Testis (tissue), 2 donors: ENCODE data around the gene TRIM49D1.
"Not testable (repeated sequence)": the region's sequence is repeated elsewhere in the genome, so short reads cannot be mapped to it uniquely, and the experiment has no call there.

Experiments used
- CTCF ChIP-seq, 3 experiments: fragments of 450-650 bp in 2 of 3; fragments of 200-600 bp in 1 of 3; sonication (generic) in 1 of 3; IDR thresholded peaks; one replicate each; pipeline ENCODE4 v1.5.1; 2016 to 2019; ENCODE audit warnings: antibody characterized with exemption in 3 of 3, mild to moderate bottlenecking in 2 of 3, moderate library complexity in 1 of 3
- POLR2A ChIP-seq: fragments of 450-650 bp; IDR thresholded peaks from one replicate; pipeline ENCODE4 v1.6.1; 2017; ENCODE audit warnings: antibody characterized with exemption, mild to moderate bottlenecking, moderate library complexity

GRCh38 chr11:89893245-89893644, 28.8 kb downstream of the TRIM49D1 start:
- not testable (repeated sequence) for TF ChIP-seq CTCF (IDR thresholded peaks at IDR 0.05); POLR2A
